Endodermal cell (in vitro differentiated cells): ENCODE measurements around the gene ERP27. TPM values are rescaled to one million over a fixed set of nuclear protein-coding genes. Genes with fewer than 3 reads are reported as not detected.

Experiments
- DNase-seq: peaks from one replicate; pipeline ENCODE4 v3.0.0-alpha.2; 2017
- H3K27ac ChIP-seq: 2 replicates; pipeline ENCODE4 v1.5.1; 2013; ENCODE audit warnings: mild to moderate bottlenecking, low read depth, low read length, moderate library complexity
- H3K27me3 ChIP-seq: 2 replicates; pipeline ENCODE4 v1.6.1; 2013; ENCODE audit warnings: mild to moderate bottlenecking, low read length, moderate library complexity; ENCODE audit not compliant: insufficient read depth, control insufficient read depth, poor library complexity, severe bottlenecking
- H3K36me3 ChIP-seq: 2 replicates; pipeline ENCODE4 v1.7.0; 2013; ENCODE audit warnings: mild to moderate bottlenecking, low read length, moderate library complexity; ENCODE audit not compliant: control insufficient read depth, insufficient read depth
- H3K4me1 ChIP-seq: one replicate; pipeline ENCODE4 v1.7.0; 2013; ENCODE audit warnings: low read length; ENCODE audit not compliant: control insufficient read depth, insufficient read depth
- H3K4me3 ChIP-seq: 2 replicates; pipeline ENCODE4 v1.5.1; 2013; ENCODE audit warnings: mild to moderate bottlenecking, low read length, moderate library complexity
- H3K9ac ChIP-seq: 2 replicates; pipeline ENCODE4 v1.6.1; 2013; ENCODE audit warnings: mild to moderate bottlenecking, low read length, moderate library complexity; ENCODE audit not compliant: poor library complexity, severe bottlenecking; ENCODE audit errors: extremely low read depth
- H3K9me3 ChIP-seq: 2 replicates; pipeline ENCODE4 v1.6.1; 2013; ENCODE audit warnings: mild to moderate bottlenecking, low read length, moderate library complexity; ENCODE audit not compliant: control insufficient read depth
- H3K27ac Mint-ChIP-seq: 2 replicates; pipeline ENCODE4 v1.8.0; 2020; ENCODE audit warnings: mixed read lengths
- H3K27me3 Mint-ChIP-seq: 2 replicates; pipeline ENCODE4 v1.8.0; 2021; ENCODE audit warnings: mild to moderate bottlenecking, mixed read lengths; ENCODE audit not compliant: insufficient read depth
- H3K36me3 Mint-ChIP-seq: 2 replicates; pipeline ENCODE4 v1.8.0; 2020; ENCODE audit warnings: low read depth, mixed read lengths
- H3K4me1 Mint-ChIP-seq: 2 replicates; pipeline ENCODE4 v1.8.0; 2020; ENCODE audit warnings: mixed read lengths
- H3K4me3 Mint-ChIP-seq: 2 replicates; pipeline ENCODE4 v1.8.0; 2020; ENCODE audit warnings: mild to moderate bottlenecking, moderate library complexity, mixed read lengths
- H3K9me3 Mint-ChIP-seq: 2 replicates; pipeline ENCODE4 v1.8.0; 2020; ENCODE audit warnings: mild to moderate bottlenecking, mixed read lengths
- WGBS, 2 experiments: methylation state at CpG; one replicate each; pipeline versions ENCODE4 v1.1.5 to v1.1.7; 2013; ENCODE audit warnings: missing lambda C conversion rate in 2 of 2, mixed read lengths in 1 of 2; ENCODE audit not compliant: insufficient coverage in 1 of 2, insufficient read length in 1 of 2; 5-methylcytosine and 5-hydroxymethylcytosine counted together
- total RNA-seq, 2 donors: library from RNA; stranded (reverse); fragmentation: NEBNext Ultra II Directional in 1 of 2; extraction: Animal tissue kit (Norgen Biotek cat#: 25700) in 1 of 2; gene quantifications; 2 replicates in 1 of 2; 3 replicates in 1 of 2; pipeline ENCODE4 v1.2.1, GENCODE V29; 2021
- TF ChIP-seq, protein P1 (sequence below): fragments of 200-600 bp; sonication (generic); conservative IDR thresholded peaks from 2 replicates; pipeline ENCODE4 v1.5.0; 2021; ENCODE audit warnings: antibody characterized with exemption, mild to moderate bottlenecking

ERP27 gene
- total RNA-seq, 2 donors from 2014 or later, result 0.15 to 0.22 TPM

DNA sequence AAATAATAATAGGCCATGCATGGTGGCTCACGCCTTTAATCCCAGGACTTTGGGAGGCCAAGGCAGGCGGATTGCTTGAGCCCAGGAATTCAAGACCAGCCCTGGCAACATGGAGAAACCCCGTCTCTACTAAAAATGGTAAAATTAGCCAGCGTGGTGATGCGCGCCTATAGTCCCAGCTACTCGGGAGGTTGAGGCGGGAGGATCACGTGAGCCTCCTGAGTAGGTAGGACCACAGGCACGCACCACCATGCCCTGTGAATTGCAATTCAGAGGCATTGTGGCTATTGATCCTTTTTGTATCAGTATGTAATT, 20.7 kb upstream of the ERP27 start:
- no peak overlapping the region for H3K4me3 Mint-ChIP-seq
- no peak for DNase-seq
- H3K9ac ChIP-seq, result no peak overlapping the region
- H3K4me1 Mint-ChIP-seq, result peaks cover 9% of the 10 kb centered on the region
- no peaks in the 10 kb centered on the region for H3K36me3 Mint-ChIP-seq
- H3K4me1 ChIP-seq, result no peaks in the 10 kb centered on the region
- H3K9me3 Mint-ChIP-seq, result no peaks in the 10 kb centered on the region
- TF ChIP-seq, protein P1, sequence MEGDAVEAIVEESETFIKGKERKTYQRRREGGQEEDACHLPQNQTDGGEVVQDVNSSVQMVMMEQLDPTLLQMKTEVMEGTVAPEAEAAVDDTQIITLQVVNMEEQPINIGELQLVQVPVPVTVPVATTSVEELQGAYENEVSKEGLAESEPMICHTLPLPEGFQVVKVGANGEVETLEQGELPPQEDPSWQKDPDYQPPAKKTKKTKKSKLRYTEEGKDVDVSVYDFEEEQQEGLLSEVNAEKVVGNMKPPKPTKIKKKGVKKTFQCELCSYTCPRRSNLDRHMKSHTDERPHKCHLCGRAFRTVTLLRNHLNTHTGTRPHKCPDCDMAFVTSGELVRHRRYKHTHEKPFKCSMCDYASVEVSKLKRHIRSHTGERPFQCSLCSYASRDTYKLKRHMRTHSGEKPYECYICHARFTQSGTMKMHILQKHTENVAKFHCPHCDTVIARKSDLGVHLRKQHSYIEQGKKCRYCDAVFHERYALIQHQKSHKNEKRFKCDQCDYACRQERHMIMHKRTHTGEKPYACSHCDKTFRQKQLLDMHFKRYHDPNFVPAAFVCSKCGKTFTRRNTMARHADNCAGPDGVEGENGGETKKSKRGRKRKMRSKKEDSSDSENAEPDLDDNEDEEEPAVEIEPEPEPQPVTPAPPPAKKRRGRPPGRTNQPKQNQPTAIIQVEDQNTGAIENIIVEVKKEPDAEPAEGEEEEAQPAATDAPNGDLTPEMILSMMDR, result no peak
- no peak overlapping the region for H3K27ac ChIP-seq
- H3K27ac Mint-ChIP-seq, result no peak overlapping the region
- H3K27me3 ChIP-seq, result no peaks in the 10 kb centered on the region
- no peak overlapping the region for H3K4me3 ChIP-seq
- H3K9me3 ChIP-seq, result no peaks in the 10 kb centered on the region
- 95% methylated on average over 4 to 10 of the region's 10 CpGs for WGBS, 2 experiments
- H3K27me3 Mint-ChIP-seq, result no peaks in the 10 kb centered on the region
- H3K36me3 ChIP-seq, result no peaks in the 10 kb centered on the region

DNA sequence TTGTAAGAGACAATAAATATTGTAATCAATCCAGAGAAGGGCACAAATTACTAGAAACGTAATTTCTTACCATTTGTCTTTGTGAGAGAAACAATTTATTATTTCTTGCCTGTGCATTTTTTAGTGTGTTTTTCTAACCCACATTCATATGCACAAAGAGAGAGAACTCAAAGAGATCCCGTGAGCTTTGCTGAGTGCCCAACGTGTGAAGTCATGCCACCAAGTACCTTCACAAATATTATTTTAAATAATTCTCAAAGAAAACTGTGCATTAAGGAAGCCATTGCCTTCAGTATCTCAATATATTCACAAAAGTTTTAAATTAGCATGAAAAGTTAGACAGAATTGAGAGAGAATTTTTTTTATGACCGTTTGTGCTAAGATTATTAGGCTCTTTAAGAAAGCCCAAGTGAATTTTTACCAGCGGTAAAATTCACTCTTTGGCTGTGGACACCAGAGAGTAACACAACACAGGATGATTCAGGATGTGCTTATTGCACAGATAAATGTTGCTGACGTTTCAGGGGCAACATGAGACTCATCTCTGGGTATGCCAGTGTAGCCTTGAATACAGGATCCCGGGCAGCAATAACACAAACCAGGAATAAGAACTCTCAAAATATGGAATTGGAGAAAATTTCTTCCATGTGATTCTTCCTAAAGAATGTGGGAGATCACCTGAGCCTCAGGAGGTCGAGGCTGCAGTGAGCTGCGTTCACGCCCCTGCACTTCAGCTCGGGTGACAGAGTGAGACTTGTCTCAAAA, 20.2 kb upstream of the ERP27 start:
- H3K27me3 ChIP-seq, result no peaks in the 10 kb centered on the region
- no peaks in the 10 kb centered on the region for H3K36me3 ChIP-seq
- no peak overlapping the region for H3K27ac Mint-ChIP-seq
- TF ChIP-seq, protein P1, result no peak
- no peaks in the 10 kb centered on the region for H3K9me3 ChIP-seq
- H3K4me3 Mint-ChIP-seq, result no peak overlapping the region
- no peak overlapping the region for H3K4me3 ChIP-seq
- H3K27me3 Mint-ChIP-seq, result no peaks in the 10 kb centered on the region
- DNase-seq, result no peak
- H3K4me1 ChIP-seq, result no peaks in the 10 kb centered on the region
- no peaks in the 10 kb centered on the region for H3K36me3 Mint-ChIP-seq
- H3K9me3 Mint-ChIP-seq, result no peaks in the 10 kb centered on the region
- H3K9ac ChIP-seq, result no peak overlapping the region
- H3K4me1 Mint-ChIP-seq, result peaks cover 9% of the 10 kb centered on the region
- H3K27ac ChIP-seq, result no peak overlapping the region
- WGBS, 2 experiments, result 90 to 93% methylated on average over 10 to 11 of the region's 11 CpGs

DNA sequence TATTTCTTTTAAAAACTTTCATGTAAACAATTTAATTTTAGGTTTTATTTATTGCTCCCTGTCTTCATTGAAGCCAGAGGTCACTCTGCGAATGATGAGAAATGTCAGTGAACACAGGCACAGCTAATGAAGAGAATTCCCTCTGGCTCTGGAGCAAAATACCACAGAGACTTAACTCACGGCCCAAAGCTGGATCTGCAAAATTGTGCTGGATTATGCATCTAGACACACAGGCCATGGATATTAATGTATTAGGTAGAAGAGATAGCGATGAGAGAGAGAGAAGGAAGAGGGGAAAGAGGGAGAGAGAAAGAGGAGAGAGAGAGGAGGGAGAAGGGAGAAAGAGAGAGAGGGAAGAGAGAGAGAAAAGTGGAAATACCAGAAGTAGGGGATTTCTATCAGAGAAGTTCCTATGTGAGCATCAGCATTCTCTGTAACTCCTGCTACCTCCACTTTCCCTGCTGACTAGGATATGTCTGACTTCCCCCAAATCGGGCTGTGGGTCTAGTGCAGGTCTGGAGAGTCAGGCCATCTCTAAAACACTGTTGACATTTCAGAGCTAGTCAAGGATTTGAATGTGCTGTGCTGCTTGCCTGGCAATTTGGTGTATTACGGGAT, 19.3 kb upstream of the ERP27 start:
- no peak overlapping the region for H3K27ac ChIP-seq
- Mint-ChIP-seq H3K4me3 (no peak overlapping the region), H3K9me3 (no peaks in the 10 kb centered on the region), H3K36me3 (no peaks in the 10 kb centered on the region), H3K4me1 (peaks cover 9% of the 10 kb centered on the region), H3K27me3 (no peaks in the 10 kb centered on the region), H3K27ac (no peak overlapping the region)
- 93 to 94% methylated on average over 5 of the region's 5 CpGs for WGBS, 2 experiments
- H3K9me3 ChIP-seq, result no peaks in the 10 kb centered on the region
- H3K4me1 ChIP-seq, result no peaks in the 10 kb centered on the region
- H3K4me3 ChIP-seq, result no peak overlapping the region
- no peaks in the 10 kb centered on the region for H3K36me3 ChIP-seq
- H3K27me3 ChIP-seq, result no peaks in the 10 kb centered on the region
- H3K9ac ChIP-seq, result no peak overlapping the region
- DNase-seq, result no peak
- TF ChIP-seq, protein P1, result no peak
